Esophagus (tissue), 2 donors: ENCODE data around the gene MLLT10. TPM values are rescaled to one million over a fixed set of nuclear protein-coding genes. Genes with fewer than 3 reads are reported as not detected.
"Not testable (repeated sequence)": the region's sequence is repeated elsewhere in the genome, so short reads cannot be mapped to it uniquely, and the experiment has no call there.

Source experiments
- H3K27ac ChIP-seq, 2 donors: one replicate each; pipeline ENCODE4 v1.5.1; 2013; ENCODE audit warnings: low read depth in 2 of 2, mild to moderate bottlenecking in 2 of 2, inconsistent platforms in 1 of 2, low read length in 1 of 2, moderate library complexity in 1 of 2
- H3K27me3 ChIP-seq, 2 donors: one replicate each; pipeline ENCODE4 v1.6.1; 2013; ENCODE audit warnings: low read length in 2 of 2, control low read depth in 1 of 2, mild to moderate bottlenecking in 1 of 2; ENCODE audit not compliant: insufficient read depth in 2 of 2, control insufficient read depth in 1 of 2
- H3K36me3 ChIP-seq, 2 donors: one replicate each; pipeline ENCODE4 v1.6.1; 2013; ENCODE audit warnings: low read length in 1 of 2; ENCODE audit not compliant: control insufficient read depth in 2 of 2, insufficient read depth in 2 of 2
- H3K4me1 ChIP-seq, 2 donors: one replicate each; pipeline ENCODE4 v1.6.1; 2013; ENCODE audit warnings: low read length in 1 of 2; ENCODE audit not compliant: control insufficient read depth in 2 of 2, insufficient read depth in 2 of 2
- H3K4me3 ChIP-seq, 2 donors: one replicate each; pipeline ENCODE4 v1.5.1; 2013; ENCODE audit warnings: low read length in 2 of 2, mild to moderate bottlenecking in 2 of 2, low read depth in 1 of 2, moderate library complexity in 1 of 2
- H3K9me3 ChIP-seq, 2 donors: one replicate each; pipeline ENCODE4 v1.6.1; 2013; ENCODE audit warnings: mild to moderate bottlenecking in 2 of 2, low read depth in 1 of 2, low read length in 1 of 2, moderate library complexity in 1 of 2; ENCODE audit not compliant: control insufficient read depth in 2 of 2, insufficient read depth in 1 of 2
- WGBS, 2 donors: extraction: QIAGEN DNeasy Blood & Tissue Kit; methylation state at CpG; one replicate each; pipeline ENCODE4 v1.1.7; 2013; 5-methylcytosine and 5-hydroxymethylcytosine counted together
- polyA plus RNA-seq, 2 donors: library from polyadenylated mRNA; stranded (reverse); fragments of 200-250 nt; gene quantifications; one replicate each; pipeline ENCODE4 v1.2.3, GENCODE V29; 2013
- donor health status: healthy with polysubstance abuse.
- donor health status: Bipolar disorder and iron deficiency.

The MLLT10 gene
- polyA plus RNA-seq, 2 donors = 14.2 to 17.7 TPM

GRCh38 chr10:21625623-21626229 lies 91.7 kb downstream of the MLLT10 start:
- Histone ChIP-seq H3K27ac (no peak overlapping the region), H3K27me3 (no peaks in the 10 kb centered on the region), H3K4me3 (no peak overlapping the region), H3K9me3 (no peaks in the 10 kb centered on the region), H3K36me3 (peaks cover 0 to 3% of the 10 kb centered on the region in 2 donors), H3K4me1 (no peaks in the 10 kb centered on the region)
- WGBS, 2 donors = 90 to 95% methylated on average over 3 of the region's 3 CpGs

- Histone ChIP-seq H3K27me3 (no peaks in the 10 kb centered on the region), H3K36me3 (peaks cover 0 to 3% of the 10 kb centered on the region in 2 donors), H3K9me3 (no peaks in the 10 kb centered on the region), H3K27ac (no peak overlapping the region), H3K4me1 (no peaks in the 10 kb centered on the region), H3K4me3 (no peak overlapping the region)
- 42 to 73% methylated on average over 3 of the region's 3 CpGs for WGBS, 2 donors
These were observed 92.6 kb downstream of the MLLT10 start for GRCh38 chr10:21626457-21627161.

DNA sequence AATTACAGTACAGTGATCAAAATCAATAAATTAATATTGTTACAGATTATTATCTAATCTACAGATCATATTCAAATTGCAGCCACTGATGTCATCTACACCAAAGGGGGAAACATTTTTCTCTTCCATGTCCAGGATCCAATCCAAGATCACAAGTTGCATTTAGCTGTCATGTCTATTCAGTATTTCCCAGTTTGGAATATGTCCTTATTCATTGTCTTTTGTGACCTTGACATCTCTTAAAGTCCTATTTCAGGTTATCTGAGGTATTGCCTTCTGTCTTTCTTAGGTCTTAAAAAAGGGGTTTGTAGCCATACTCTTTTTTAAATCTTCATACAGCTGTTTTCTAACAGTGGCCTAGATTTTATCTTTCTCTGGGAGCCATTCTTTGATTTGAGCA lies 93.3 kb downstream of the MLLT10 start:
- H3K36me3 ChIP-seq = peaks cover 0 to 3% of the 10 kb centered on the region in 2 donors
- H3K4me3 ChIP-seq = no peak overlapping the region
- H3K27me3 ChIP-seq = no peaks in the 10 kb centered on the region
- no peak overlapping the region for H3K27ac ChIP-seq
- H3K4me1 ChIP-seq = no peaks in the 10 kb centered on the region
- no peaks in the 10 kb centered on the region for H3K9me3 ChIP-seq

- Histone ChIP-seq H3K4me3 (no peak overlapping the region), H3K27me3 (no peaks in the 10 kb centered on the region), H3K36me3 (peaks cover 0 to 3% of the 10 kb centered on the region in 2 donors), H3K9me3 (no peaks in the 10 kb centered on the region), H3K4me1 (no peaks in the 10 kb centered on the region), H3K27ac (no peak overlapping the region)
- 89 to 98% methylated on average over 2 of the region's 2 CpGs for WGBS, 2 donors
These were observed 94.0 kb downstream of the MLLT10 start for GRCh38 chr10:21628023-21628422.

DNA sequence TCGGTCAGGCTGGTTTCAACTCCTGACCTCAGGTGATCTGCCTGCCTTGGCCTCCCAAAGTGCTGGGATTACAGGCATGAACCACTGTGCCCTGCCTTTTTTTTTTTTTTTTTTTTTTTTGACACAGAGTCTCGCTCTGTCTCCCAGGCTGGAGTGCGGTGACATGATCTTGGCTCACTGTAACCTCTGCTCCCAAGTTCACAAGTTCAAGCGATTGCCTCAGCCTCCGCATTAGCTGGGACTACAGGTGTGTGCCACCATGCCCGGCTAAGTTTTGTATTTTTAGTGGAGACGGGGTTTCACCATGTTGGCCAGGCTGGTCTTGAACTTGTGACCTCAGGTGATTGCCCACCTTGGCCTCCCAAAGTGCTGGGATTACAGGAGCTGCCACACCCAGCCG lies 94.6 kb downstream of the MLLT10 start:
- 97 to 98% methylated on average over 8 of the region's 8 CpGs for WGBS, 2 donors

GRCh38 chr10:21634599-21635365 lies 100.8 kb downstream of the MLLT10 start:
- peaks cover 0 to 4% of the 10 kb centered on the region in 2 donors for H3K36me3 ChIP-seq
- peak overlapping the region in 1 of 2 donors; percentile 16 for H3K27ac ChIP-seq
- H3K27me3 ChIP-seq = no peaks in the 10 kb centered on the region
- H3K4me3 ChIP-seq = no peak overlapping the region
- WGBS, 2 donors = 79 to 85% methylated on average over 4 of the region's 4 CpGs
- no peaks in the 10 kb centered on the region for H3K9me3 ChIP-seq
- H3K4me1 ChIP-seq = peaks cover 0 to 3% of the 10 kb centered on the region in 2 donors

More for the DNA sequence above, 94.6 kb downstream of the MLLT10 start:
- not testable (repeated sequence) for H3K27ac ChIP-seq, H3K27me3 ChIP-seq, H3K36me3 ChIP-seq, H3K9me3 ChIP-seq, H3K4me3 ChIP-seq, H3K4me1 ChIP-seq

DNA sequence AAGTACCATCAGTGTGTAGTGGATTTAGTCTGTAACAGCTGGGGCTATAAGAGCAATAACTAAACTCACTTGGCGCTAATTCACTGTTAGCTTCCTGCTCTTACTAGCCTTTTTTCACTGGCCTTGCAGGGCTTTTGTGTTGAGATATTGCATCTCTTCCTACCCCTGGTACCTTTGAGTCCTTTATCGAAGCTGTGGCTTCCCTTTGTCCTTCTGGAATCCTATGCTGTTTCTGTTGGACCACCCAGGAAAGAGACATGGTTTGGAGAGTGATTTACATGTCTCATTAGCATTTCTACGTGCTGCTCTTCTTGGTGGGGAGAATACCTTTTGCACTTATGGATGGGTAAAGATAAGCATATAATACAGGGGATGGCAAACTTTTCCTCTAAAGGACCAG lies 103.8 kb downstream of the MLLT10 start:
- Histone ChIP-seq H3K27me3 (no peaks in the 10 kb centered on the region), H3K36me3 (peaks cover 0 to 4% of the 10 kb centered on the region in 2 donors), H3K4me1 (peaks cover 0 to 3% of the 10 kb centered on the region in 2 donors), H3K9me3 (no peaks in the 10 kb centered on the region), H3K4me3 (no peak overlapping the region), H3K27ac (no peak overlapping the region)
- 97 to 98% methylated on average over 3 of the region's 3 CpGs for WGBS, 2 donors

- Histone ChIP-seq H3K9me3 (no peaks in the 10 kb centered on the region), H3K36me3 (peaks cover 0 to 4% of the 10 kb centered on the region in 2 donors), H3K4me3 (no peak overlapping the region), H3K27ac (no peak overlapping the region), H3K27me3 (no peaks in the 10 kb centered on the region), H3K4me1 (peaks cover 0 to 3% of the 10 kb centered on the region in 2 donors)
- 81 to 89% methylated on average over 2 of the region's 2 CpGs for WGBS, 2 donors
These were observed 104.6 kb downstream of the MLLT10 start for GRCh38 chr10:21638681-21639080.

DNA sequence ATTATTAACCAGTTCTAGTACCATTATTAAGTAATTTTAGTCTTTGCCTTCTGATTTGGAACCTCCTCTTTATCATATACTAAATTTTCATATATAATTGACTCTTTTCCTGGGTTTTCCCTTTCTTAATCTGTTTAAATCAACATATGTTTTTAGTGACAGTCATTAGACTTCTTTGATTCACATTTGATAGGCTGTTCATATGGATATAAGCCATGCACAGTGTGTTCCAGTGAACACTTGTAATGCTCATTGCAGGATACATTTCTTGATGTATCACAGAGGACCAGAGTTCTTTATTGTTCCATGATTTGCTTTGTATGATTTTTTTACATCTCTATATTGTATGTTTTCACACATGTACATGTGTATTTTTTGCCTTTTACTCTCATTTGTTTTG lies 114.0 kb downstream of the MLLT10 start:
- Histone ChIP-seq H3K27me3 (no peaks in the 10 kb centered on the region), H3K27ac (no peak overlapping the region), H3K36me3 (no peaks in the 10 kb centered on the region), H3K4me1 (no peaks in the 10 kb centered on the region), H3K9me3 (no peaks in the 10 kb centered on the region), H3K4me3 (no peak overlapping the region)
